Nephron (organoid): ENCODE data around the gene SRBD1.

Experiments
- H3K27ac Mint-ChIP-seq, 3 experiments: 2 replicates each; pipeline ENCODE4 v1.8.0; 2020; ENCODE audit warnings: mixed read lengths in 3 of 3, mild to moderate bottlenecking in 2 of 3, moderate library complexity in 1 of 3
- H3K27me3 Mint-ChIP-seq: 2 replicates; pipeline ENCODE4 v1.8.0; 2021; ENCODE audit warnings: low read depth, mild to moderate bottlenecking, moderate library complexity, mixed read lengths
- H3K36me3 Mint-ChIP-seq: 2 replicates; pipeline ENCODE4 v1.8.0; 2020; ENCODE audit warnings: low read depth, mixed read lengths
- H3K4me1 Mint-ChIP-seq: 2 replicates; pipeline ENCODE4 v1.8.0; 2020; ENCODE audit warnings: mixed read lengths
- H3K4me3 Mint-ChIP-seq, 3 experiments: 2 replicates each; pipeline ENCODE4 v1.8.0; 2020; ENCODE audit warnings: mild to moderate bottlenecking in 3 of 3, mixed read lengths in 3 of 3, moderate library complexity in 2 of 3
- H3K9me3 Mint-ChIP-seq: 2 replicates; pipeline ENCODE4 v1.8.0; 2020; ENCODE audit warnings: mixed read lengths
- TF ChIP-seq, protein P1 (sequence below), 3 experiments: fragments of 200-600 bp; sonication (generic); IDR thresholded peaks; one replicate each; pipeline ENCODE4 v1.5.0; 2021; ENCODE audit warnings: antibody characterized with exemption in 3 of 3; ENCODE audit not compliant: unreplicated experiment in 3 of 3

The SRBD1 gene

DNA sequence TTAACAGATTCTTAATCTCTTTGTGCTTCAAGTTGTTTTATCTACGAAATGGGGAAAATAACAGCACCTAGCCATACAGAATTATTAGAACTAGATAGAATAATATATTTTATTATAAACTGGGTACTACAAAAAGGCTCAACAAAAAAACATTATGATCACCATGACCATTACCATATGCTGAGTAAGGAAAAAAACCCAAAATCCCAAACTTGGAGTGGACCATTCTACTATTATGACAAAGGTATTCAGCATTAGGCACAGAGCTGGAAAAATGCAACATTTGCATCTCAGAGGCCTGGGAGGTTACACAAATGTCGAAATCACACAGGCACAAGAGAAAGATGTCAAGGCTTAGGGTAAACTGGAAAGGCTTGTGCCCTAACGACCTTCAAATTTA, 162.8 kb downstream of the SRBD1 start:
- H3K4me1 Mint-ChIP-seq = peaks cover 24% of the 10 kb centered on the region
- H3K9me3 Mint-ChIP-seq = no peaks in the 10 kb centered on the region
- no peaks in the 10 kb centered on the region for H3K36me3 Mint-ChIP-seq
- H3K27ac Mint-ChIP-seq = no peak overlapping the region
- H3K27me3 Mint-ChIP-seq = no peaks in the 10 kb centered on the region
- no peak overlapping the region for H3K4me3 Mint-ChIP-seq
- TF ChIP-seq, protein P1, sequence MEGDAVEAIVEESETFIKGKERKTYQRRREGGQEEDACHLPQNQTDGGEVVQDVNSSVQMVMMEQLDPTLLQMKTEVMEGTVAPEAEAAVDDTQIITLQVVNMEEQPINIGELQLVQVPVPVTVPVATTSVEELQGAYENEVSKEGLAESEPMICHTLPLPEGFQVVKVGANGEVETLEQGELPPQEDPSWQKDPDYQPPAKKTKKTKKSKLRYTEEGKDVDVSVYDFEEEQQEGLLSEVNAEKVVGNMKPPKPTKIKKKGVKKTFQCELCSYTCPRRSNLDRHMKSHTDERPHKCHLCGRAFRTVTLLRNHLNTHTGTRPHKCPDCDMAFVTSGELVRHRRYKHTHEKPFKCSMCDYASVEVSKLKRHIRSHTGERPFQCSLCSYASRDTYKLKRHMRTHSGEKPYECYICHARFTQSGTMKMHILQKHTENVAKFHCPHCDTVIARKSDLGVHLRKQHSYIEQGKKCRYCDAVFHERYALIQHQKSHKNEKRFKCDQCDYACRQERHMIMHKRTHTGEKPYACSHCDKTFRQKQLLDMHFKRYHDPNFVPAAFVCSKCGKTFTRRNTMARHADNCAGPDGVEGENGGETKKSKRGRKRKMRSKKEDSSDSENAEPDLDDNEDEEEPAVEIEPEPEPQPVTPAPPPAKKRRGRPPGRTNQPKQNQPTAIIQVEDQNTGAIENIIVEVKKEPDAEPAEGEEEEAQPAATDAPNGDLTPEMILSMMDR (IDR thresholded peaks at IDR 0.05; ENCODE audit: unreplicated experiment in 3 of 3) = no peak

DNA sequence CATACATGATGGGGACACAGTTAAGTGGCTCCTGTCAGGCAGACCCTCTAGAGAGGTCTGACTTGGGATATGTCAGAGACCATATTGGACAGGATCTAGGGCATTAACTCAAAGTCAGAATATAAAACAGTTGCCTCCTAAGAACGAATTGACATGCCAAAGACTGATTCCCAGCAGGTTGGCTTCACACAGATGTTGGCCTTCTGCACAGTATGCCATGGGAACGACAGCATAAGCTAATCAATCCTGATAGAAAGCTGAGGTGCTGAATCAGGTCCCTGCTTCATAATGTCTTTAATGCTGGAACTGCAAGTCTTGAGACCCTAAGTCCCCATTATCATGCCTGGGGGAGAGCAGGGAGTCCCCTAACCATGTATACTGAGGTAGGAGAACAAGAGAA, 165.1 kb downstream of the SRBD1 start:
- no peaks in the 10 kb centered on the region for H3K9me3 Mint-ChIP-seq
- H3K27me3 Mint-ChIP-seq = no peaks in the 10 kb centered on the region
- H3K27ac Mint-ChIP-seq = no peak overlapping the region
- no peaks in the 10 kb centered on the region for H3K36me3 Mint-ChIP-seq
- no peak overlapping the region for H3K4me3 Mint-ChIP-seq
- TF ChIP-seq, protein P1 (IDR thresholded peaks at IDR 0.05; ENCODE audit: unreplicated experiment in 3 of 3) = no peak
- H3K4me1 Mint-ChIP-seq = peaks cover 15% of the 10 kb centered on the region

DNA sequence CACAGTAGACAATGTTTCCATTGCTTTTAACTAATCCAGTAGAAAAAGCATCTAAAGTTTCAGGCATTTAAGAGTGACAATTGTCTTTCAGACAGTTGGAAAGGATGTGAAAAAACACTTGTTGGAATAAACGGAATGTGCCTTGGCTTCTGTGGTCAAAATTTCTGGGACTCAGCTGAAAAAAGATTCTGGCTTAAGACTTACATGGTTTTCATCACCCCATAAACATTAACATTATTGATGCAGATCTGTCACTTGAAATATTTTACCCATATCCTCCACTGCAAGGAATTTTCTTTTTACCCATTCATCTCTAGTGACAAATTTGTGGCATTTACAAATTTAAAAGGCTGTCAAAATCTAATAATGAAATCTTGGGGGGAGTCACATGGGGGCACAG, 166.0 kb downstream of the SRBD1 start:
- TF ChIP-seq, protein P1 (IDR thresholded peaks at IDR 0.05; ENCODE audit: unreplicated experiment in 3 of 3) = no peak
- H3K36me3 Mint-ChIP-seq = no peaks in the 10 kb centered on the region
- H3K9me3 Mint-ChIP-seq = no peaks in the 10 kb centered on the region
- H3K27ac Mint-ChIP-seq = no peak overlapping the region
- peaks cover 23% of the 10 kb centered on the region for H3K4me1 Mint-ChIP-seq
- H3K27me3 Mint-ChIP-seq = no peaks in the 10 kb centered on the region
- no peak overlapping the region for H3K4me3 Mint-ChIP-seq

DNA sequence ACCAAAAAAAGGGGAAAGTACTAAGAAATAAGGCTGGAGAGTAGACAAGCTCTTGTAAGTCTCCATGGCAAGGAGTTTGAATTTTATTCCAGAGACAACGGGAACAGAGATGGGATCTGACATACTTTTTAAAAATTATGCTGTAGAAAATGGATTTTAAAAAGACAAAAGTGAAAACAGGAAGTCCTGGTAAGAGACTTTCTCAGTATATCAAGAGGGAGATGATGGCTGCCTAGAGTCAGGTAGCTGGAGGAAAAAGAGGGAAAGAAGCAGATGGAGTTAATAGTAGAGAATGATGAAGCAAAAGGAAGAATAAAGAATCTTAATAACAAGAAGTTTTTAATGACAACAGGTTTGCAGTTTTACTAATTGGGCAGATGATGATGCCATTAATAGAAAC, 168.1 kb downstream of the SRBD1 start:
- Mint-ChIP-seq H3K4me3 (no peak overlapping the region), H3K27ac (no peak overlapping the region), H3K4me1 (peaks cover 35% of the 10 kb centered on the region), H3K36me3 (peaks cover 8% of the 10 kb centered on the region), H3K27me3 (no peaks in the 10 kb centered on the region), H3K9me3 (no peaks in the 10 kb centered on the region)
- TF ChIP-seq, protein P1 (IDR thresholded peaks at IDR 0.05; ENCODE audit: unreplicated experiment in 3 of 3) = no peak

DNA sequence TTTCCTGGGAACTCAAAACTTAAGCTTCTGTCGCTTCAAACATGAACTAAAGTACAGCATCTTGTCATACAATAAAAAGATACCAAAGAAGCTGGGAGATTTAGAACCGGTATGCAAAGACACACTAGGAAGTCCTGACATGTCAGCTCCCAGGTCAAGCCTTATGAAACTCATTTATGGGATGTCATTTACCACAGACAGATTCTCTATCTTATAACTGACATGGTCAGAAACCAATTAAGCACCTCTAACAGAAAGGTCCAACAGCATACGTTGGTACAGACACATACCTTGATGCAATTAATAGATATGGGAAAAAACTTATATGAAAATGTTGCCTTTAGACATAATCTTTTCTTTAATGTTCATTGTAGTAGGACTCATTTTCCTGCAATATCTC, 169.0 kb downstream of the SRBD1 start:
- H3K36me3 Mint-ChIP-seq = peaks cover 18% of the 10 kb centered on the region
- peaks cover 6% of the 10 kb centered on the region for H3K9me3 Mint-ChIP-seq
- no peak overlapping the region for H3K4me3 Mint-ChIP-seq
- no peak overlapping the region for H3K27ac Mint-ChIP-seq
- TF ChIP-seq, protein P1 (IDR thresholded peaks at IDR 0.05; ENCODE audit: unreplicated experiment in 3 of 3) = no peak
- peaks cover 35% of the 10 kb centered on the region for H3K4me1 Mint-ChIP-seq
- no peaks in the 10 kb centered on the region for H3K27me3 Mint-ChIP-seq

DNA sequence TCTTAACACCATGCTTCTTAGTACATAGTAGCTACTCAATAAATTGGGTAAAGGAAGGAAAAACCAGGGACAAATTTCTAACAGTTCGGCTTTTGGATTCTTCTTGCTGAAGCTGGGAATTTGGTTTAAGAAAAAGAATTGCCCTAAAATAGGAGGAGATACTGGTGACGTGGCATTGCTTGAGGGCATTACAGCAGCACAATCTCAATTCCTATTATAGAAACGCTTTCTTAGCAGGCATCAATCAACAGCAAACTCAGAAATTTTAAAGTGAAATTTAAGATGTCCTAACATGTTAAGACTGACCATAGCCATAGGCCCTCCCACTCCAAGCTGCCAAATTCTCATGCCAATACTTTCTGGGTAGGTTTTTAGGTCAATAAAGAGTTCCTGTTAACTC, 169.5 kb downstream of the SRBD1 start:
- TF ChIP-seq, protein P1 (IDR thresholded peaks at IDR 0.05; ENCODE audit: unreplicated experiment in 3 of 3) = no peak
- Mint-ChIP-seq H3K4me3 (no peak overlapping the region), H3K9me3 (peaks cover 8% of the 10 kb centered on the region), H3K36me3 (peaks cover 23% of the 10 kb centered on the region), H3K27me3 (no peaks in the 10 kb centered on the region), H3K27ac (no peak overlapping the region), H3K4me1 (peaks cover 35% of the 10 kb centered on the region)
